Cortex of kidney (tissue), 1 donor: ENCODE measurements around the gene LMNTD1.
"Not testable (repeated sequence)": the region's sequence is repeated elsewhere in the genome, so short reads cannot be mapped to it uniquely, and the experiment has no call there.

Experiments
- DNase-seq: peaks from one replicate; lab custom pipeline; 2025; lab: John Stamatoyannopoulos, UW

LMNTD1 gene

GRCh38 chr12:25491396-25492325 is 61.4 kb downstream of the LMNTD1 start:
- DNase-seq, result no peak

- not testable (repeated sequence) for DNase-seq
Measured at GRCh38 chr12:25488956-25489870, 63.9 kb downstream of the LMNTD1 start.

- DNase-seq, result no peak
Measured at GRCh38 chr12:25482625-25483024, 70.5 kb downstream of the LMNTD1 start.

- no peak for DNase-seq
Measured at GRCh38 chr12:25480145-25480544, 72.9 kb downstream of the LMNTD1 start.

GRCh38 chr12:25477217-25477616 is 75.9 kb downstream of the LMNTD1 start:
- DNase-seq, result no peak

GRCh38 chr12:25472453-25472852 is 80.6 kb downstream of the LMNTD1 start:
- DNase-seq, result no peak

- DNase-seq, result no peak
Measured at GRCh38 chr12:25469861-25470260, 83.2 kb downstream of the LMNTD1 start.

- no peak for DNase-seq
Measured at GRCh38 chr12:25469368-25469767, 83.7 kb downstream of the LMNTD1 start.

GRCh38 chr12:25463521-25463920 is 89.6 kb downstream of the LMNTD1 start:
- DNase-seq, result no peak

GRCh38 chr12:25463005-25463404 is 90.1 kb downstream of the LMNTD1 start:
- DNase-seq, result no peak

GRCh38 chr12:25459541-25459951 is 93.5 kb downstream of the LMNTD1 start:
- DNase-seq, result no peak

GRCh38 chr12:25458047-25458552 is 95.0 kb downstream of the LMNTD1 start:
- DNase-seq, result no peak

GRCh38 chr12:25456474-25456873 is 96.6 kb downstream of the LMNTD1 start:
- DNase-seq, result no peak

- DNase-seq, result no peak
Measured at GRCh38 chr12:25455696-25456095, 97.4 kb downstream of the LMNTD1 start.

- DNase-seq, result no peak
Measured at GRCh38 chr12:25449007-25449406, 104.1 kb downstream of the LMNTD1 start.

GRCh38 chr12:25447046-25447445 is 106.0 kb downstream of the LMNTD1 start:
- DNase-seq, result no peak

- DNase-seq, result no peak
Measured at GRCh38 chr12:25438638-25439037, 114.4 kb downstream of the LMNTD1 start.

- no peak for DNase-seq
Measured at GRCh38 chr12:25436206-25437030, 116.7 kb downstream of the LMNTD1 start.

- DNase-seq, result no peak
Measured at GRCh38 chr12:25435431-25435830, 117.7 kb downstream of the LMNTD1 start.

- DNase-seq, result no peak
Measured at GRCh38 chr12:25434515-25434914, 118.6 kb downstream of the LMNTD1 start.

GRCh38 chr12:25433581-25434325 is 119.3 kb downstream of the LMNTD1 start:
- no peak for DNase-seq
